Pancreas (tissue), 10 donors: ENCODE data around the gene RAP2A. TPM values are rescaled to one million over a fixed set of nuclear protein-coding genes. Genes with fewer than 3 reads are reported as not detected.

Experiments used
- ATAC-seq, 4 donors: fragments of 200-7000 bp; cut with Tn5 transposase; one replicate each; pipeline versions ENCODE4 v1.8.0 to v1.9.1; 2020; ENCODE audit warnings: mild to moderate bottlenecking in 4 of 4, moderate library complexity in 4 of 4
- DNase-seq, 6 donors: peaks; one replicate each; pipeline ENCODE4 v3.0.0-alpha.2; 2020
- FAIRE-seq: peaks from 2 replicates; lab custom pipeline; 2012; peaks lifted over from hg19 to GRCh38; lab: Jason Lieb, UNC
- H3K27ac ChIP-seq, 4 donors: fragments of 200-600 bp; sonication (generic); 1 replicate in 3 of 4; 2 replicates in 1 of 4; pipeline versions ENCODE4 v1.5.0 to v1.8.0; 2020
- H3K27me3 ChIP-seq, 4 donors: fragments of 200-600 bp; one replicate each; pipeline ENCODE4 v1.8.0; 2021
- H3K36me3 ChIP-seq, 3 donors: fragments of 200-600 bp; sonication (generic) in 1 of 3; one replicate each; pipeline versions ENCODE4 v1.5.0 to v1.8.0; 2020 to 2021
- H3K4me1 ChIP-seq, 3 donors: fragments of 200-600 bp; one replicate each; pipeline ENCODE4 v1.8.0; 2021
- H3K4me3 ChIP-seq, 4 donors: fragments of 200-600 bp; sonication (generic) in 2 of 4; one replicate each; pipeline versions ENCODE4 v1.5.0 to v1.8.0; 2020 to 2021
- H3K9me3 ChIP-seq, 4 donors: fragments of 200-600 bp; one replicate each; pipeline ENCODE4 v1.8.0; 2021
- WGBS, 2 donors: extraction: QIAGEN DNeasy Blood & Tissue Kit; methylation state at CpG; one replicate each; pipeline ENCODE4 v1.1.7; 2013; 5-methylcytosine and 5-hydroxymethylcytosine counted together
- intact Hi-C, 3 donors: fragments of 100-400 bp; cut with DNase I; formaldehyde crosslinking; loops; one replicate each; pipeline versions ENCODE4 v1.11.1 to v1.14.2; 2022
- polyA plus RNA-seq, 2 donors: library from polyadenylated mRNA; stranded (reverse); fragments of 200-250 nt; gene quantifications; one replicate each; pipeline ENCODE4 v1.2.3, GENCODE V29; 2013
- total RNA-seq, 6 donors: library from RNA; stranded (reverse); fragmentation: NEBNext Ultra II Directional in 4 of 6; extraction: Animal tissue kit (Norgen Biotek cat#: 25700) in 4 of 6; gene quantifications; one replicate each; pipeline versions ENCODE4 v1.2.1 to v1.2.4, GENCODE V29; 2021 to 2023
- TF ChIP-seq, protein P1 (sequence below), 4 donors: fragments of 200-600 bp; sonication (generic) in 3 of 4; IDR thresholded peaks; one replicate each; pipeline versions ENCODE4 v1.5.0 to v1.8.0; 2021; ENCODE audit warnings: antibody characterized with exemption in 4 of 4
- donor health status: healthy with polysubstance abuse.
- donor health status: DM: no; HTN: no; CAD: no; lungs with moderate emphysema.
- donor health status: DM: no; HTN: no; CAD: no.
- donor health status: control.
- donor health status: control.
- donor health status: Bipolar disorder and iron deficiency.
- donor health status: DM: yes; HTN: yes; CAD: no.
- donor health status: DM: no; HTN: no; CAD: no.
- donor health status: DM: no; HTN: no; CAD: no.
- donor health status: DM: yes; HTN: yes; CAD: no.

RAP2A gene
- total and polyA plus RNA-seq, 8 donors = 1.7 to 18.1 (median 5.0) TPM

DNA sequence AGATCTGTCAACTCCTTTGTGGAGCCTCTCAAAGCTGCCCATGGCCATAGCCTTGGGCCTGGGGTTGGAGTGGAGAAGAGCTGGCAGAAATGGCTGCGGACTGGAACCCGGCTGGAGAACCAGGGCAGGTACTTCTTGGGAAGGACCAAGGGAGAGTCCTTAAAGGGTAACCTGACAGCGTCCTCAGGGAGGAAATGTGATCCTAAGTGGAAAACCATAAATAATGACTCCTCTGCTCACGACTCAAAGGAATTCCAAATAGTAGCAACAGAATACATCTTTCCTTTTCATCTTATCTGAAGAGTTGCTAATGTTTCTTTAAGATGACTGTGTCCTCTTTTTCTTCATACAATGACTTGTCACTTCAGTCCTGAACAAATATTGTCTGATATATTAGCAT, 41.0 kb downstream of the RAP2A start:
- ATAC-seq = no peak

DNA sequence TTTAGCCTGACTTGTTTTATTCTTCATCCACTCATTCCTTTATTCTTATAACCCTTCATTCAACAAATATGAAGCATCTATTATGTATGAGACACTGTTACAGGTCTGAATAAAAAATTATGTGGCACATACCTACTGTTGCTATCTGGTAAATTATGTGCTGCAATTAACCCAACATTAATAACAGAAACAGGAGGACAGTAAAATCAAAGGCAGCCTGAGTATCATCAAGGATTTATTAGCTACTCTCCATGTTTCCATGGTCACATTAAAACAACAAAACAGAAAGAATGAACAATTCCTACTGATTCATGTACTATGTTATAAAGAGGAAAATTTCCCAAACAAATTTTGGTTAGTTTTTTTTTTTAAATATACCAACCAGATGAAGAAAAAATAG, 43.9 kb downstream of the RAP2A start:
- no peaks in the 10 kb centered on the region for H3K4me1 ChIP-seq
- intact Hi-C loops = no loop called here
- FAIRE-seq (peak; percentile 70), DNase-seq (no peak), ATAC-seq (no peak)
- no peaks in the 10 kb centered on the region for H3K36me3 ChIP-seq
- H3K27me3 ChIP-seq = no peaks in the 10 kb centered on the region
- H3K27ac ChIP-seq = no peak overlapping the region
- no peaks in the 10 kb centered on the region for H3K9me3 ChIP-seq
- no peak overlapping the region for H3K4me3 ChIP-seq
- TF ChIP-seq, protein P1, sequence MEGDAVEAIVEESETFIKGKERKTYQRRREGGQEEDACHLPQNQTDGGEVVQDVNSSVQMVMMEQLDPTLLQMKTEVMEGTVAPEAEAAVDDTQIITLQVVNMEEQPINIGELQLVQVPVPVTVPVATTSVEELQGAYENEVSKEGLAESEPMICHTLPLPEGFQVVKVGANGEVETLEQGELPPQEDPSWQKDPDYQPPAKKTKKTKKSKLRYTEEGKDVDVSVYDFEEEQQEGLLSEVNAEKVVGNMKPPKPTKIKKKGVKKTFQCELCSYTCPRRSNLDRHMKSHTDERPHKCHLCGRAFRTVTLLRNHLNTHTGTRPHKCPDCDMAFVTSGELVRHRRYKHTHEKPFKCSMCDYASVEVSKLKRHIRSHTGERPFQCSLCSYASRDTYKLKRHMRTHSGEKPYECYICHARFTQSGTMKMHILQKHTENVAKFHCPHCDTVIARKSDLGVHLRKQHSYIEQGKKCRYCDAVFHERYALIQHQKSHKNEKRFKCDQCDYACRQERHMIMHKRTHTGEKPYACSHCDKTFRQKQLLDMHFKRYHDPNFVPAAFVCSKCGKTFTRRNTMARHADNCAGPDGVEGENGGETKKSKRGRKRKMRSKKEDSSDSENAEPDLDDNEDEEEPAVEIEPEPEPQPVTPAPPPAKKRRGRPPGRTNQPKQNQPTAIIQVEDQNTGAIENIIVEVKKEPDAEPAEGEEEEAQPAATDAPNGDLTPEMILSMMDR (IDR thresholded peaks at IDR 0.05) = no peak

More for the DNA sequence above, 41.0 kb downstream of the RAP2A start:
- DNase-seq = no peak
- H3K4me3 ChIP-seq = no peak overlapping the region
- no peaks in the 10 kb centered on the region for H3K4me1 ChIP-seq
- H3K27ac ChIP-seq = no peak overlapping the region
- TF ChIP-seq, protein P1 (IDR thresholded peaks at IDR 0.05) = no peak
- H3K36me3 ChIP-seq = no peaks in the 10 kb centered on the region
- intact Hi-C loops = no loop called here
- no peaks in the 10 kb centered on the region for H3K9me3 ChIP-seq
- WGBS, 2 donors = 69 to 72% methylated on average over 4 of the region's 4 CpGs
- FAIRE-seq = no peak
- no peaks in the 10 kb centered on the region for H3K27me3 ChIP-seq

DNA sequence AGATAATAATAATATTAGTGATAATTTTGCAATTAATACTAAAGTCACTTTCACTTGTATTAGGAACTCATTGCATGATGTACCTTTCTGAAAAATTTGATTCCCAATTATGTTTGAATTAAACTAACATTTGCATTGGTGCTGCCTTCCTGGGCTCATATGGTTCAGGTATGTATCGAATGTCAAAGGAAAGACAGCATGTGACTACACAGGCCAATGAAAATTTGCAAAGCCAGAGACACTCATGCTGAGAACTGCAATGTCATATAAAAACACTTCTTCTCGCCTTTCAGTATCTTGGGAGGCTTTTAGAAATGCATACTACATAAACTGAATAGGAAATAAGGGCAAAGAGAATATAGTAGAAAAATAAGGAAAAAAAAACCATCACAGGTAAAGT, 44.3 kb downstream of the RAP2A start:
- ATAC-seq = no peak

DNA sequence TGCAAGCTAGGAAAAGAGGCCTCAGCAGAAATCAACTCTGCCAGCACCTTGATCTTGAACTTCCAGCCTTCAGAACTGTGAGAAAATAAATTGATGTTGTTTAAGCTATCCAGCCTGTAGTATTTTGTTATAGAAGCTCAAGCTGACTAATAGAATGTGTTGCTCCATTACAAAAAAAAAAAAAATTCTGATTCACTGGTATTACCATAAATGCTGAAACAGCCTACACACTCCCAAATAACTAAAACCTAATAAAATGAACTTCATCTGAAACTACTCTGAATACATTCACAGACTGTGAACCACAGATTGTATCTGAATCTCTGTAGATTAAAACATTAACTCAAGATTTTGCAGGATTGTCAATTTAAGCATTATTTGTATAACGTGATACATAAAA, 49.5 kb downstream of the RAP2A start:
- Histone ChIP-seq H3K27me3 (no peaks in the 10 kb centered on the region), H3K9me3 (no peaks in the 10 kb centered on the region), H3K27ac (no peak overlapping the region), H3K36me3 (no peaks in the 10 kb centered on the region), H3K4me1 (no peaks in the 10 kb centered on the region), H3K4me3 (no peak overlapping the region)
- 89 to 92% methylated on average over 1 of the region's 1 CpG for WGBS, 2 donors
- intact Hi-C loops = no loop called here
- ATAC-seq (no peak), DNase-seq (no peak), FAIRE-seq (no peak)
- TF ChIP-seq, protein P1 (IDR thresholded peaks at IDR 0.05) = no peak

More for the DNA sequence above, 44.3 kb downstream of the RAP2A start:
- Histone ChIP-seq H3K36me3 (no peaks in the 10 kb centered on the region), H3K9me3 (no peaks in the 10 kb centered on the region), H3K4me1 (no peaks in the 10 kb centered on the region), H3K27ac (no peak overlapping the region), H3K27me3 (no peaks in the 10 kb centered on the region), H3K4me3 (no peak overlapping the region)
- TF ChIP-seq, protein P1 (IDR thresholded peaks at IDR 0.05) = no peak
- 84 to 87% methylated on average over 2 of the region's 2 CpGs for WGBS, 2 donors
- DNase-seq (no peak), FAIRE-seq (no peak)
- intact Hi-C loops = no loop called here

DNA sequence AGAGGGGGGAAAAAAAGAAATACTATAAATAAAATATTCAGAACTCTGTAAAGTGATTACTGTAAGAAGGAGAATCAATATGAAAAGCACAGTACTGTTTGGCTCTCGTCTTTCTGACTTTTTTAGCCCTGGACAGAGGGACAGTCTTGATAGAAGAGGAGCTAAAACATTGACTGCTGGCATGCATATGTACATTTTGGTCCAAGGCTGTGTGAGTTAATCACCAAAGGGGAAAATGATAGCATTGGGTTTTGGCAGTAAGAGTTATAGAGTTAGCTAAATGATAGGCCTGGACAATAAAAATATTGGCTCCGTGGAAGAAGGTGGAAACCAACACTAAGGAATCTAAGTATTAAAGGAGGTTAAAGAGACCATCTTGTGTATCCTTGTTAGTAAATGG, 50.3 kb downstream of the RAP2A start:
- H3K27me3 ChIP-seq = no peaks in the 10 kb centered on the region
- 73 to 81% methylated on average over 2 of the region's 2 CpGs for WGBS, 2 donors
- intact Hi-C loops = no loop called here
- no peaks in the 10 kb centered on the region for H3K9me3 ChIP-seq
- no peaks in the 10 kb centered on the region for H3K4me1 ChIP-seq
- H3K36me3 ChIP-seq = no peaks in the 10 kb centered on the region
- H3K27ac ChIP-seq = no peak overlapping the region
- no peak overlapping the region for H3K4me3 ChIP-seq
- TF ChIP-seq, protein P1 (IDR thresholded peaks at IDR 0.05) = no peak
- ATAC-seq (no peak), FAIRE-seq (no peak), DNase-seq (no peak)
